ENCODE measurements around the gene UBD. TPM values are rescaled to one million over a fixed set of nuclear protein-coding genes. Genes with fewer than 3 reads are reported as not detected.

The UBD gene
- total and polyA plus RNA-seq, 4 experiments from 2014 or later = not detected

DNA sequence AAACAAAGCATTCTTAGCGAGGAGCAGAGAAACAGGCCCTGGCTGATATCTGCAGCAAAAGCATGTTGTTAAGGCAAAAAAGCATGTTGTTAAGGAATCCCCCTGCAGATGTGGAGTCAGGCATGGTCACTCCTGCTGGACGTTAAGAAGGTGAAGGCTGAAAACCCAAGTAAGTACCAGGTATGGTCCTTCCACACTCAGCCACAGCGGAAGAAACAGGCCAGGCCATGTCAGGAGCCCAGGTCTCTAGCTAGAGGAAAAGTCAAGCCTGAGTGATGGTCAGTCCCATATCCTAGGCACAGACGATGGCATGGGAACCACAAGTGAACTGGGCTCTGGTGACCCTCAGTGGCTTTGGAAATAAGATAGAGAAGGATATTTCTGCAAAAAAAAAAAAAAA lies 39.3 kb downstream of the UBD start:
- DNase-seq = no peak
- H3K4me3 Mint-ChIP-seq = no peak overlapping the region
- CTCF ChIA-PET (ENCODE audit: partially characterized antibody) = no interaction called here
- H3K4me1 Mint-ChIP-seq = peaks cover 7 to 13% (median 11%) of the 10 kb centered on the region in 4 donors
- no peaks in the 10 kb centered on the region for H3K9me3 ChIP-seq (ENCODE audit: control insufficient read depth in 1 of 2, low read length in 2 of 2)
- no peaks in the 10 kb centered on the region for H3K36me3 Mint-ChIP-seq
- no peak overlapping the region for H3K27ac Mint-ChIP-seq
- no peak overlapping the region for H3K27ac ChIP-seq (ENCODE audit: low read depth, low read length)
- peaks cover 6% of the 10 kb centered on the region for H3K27me3 ChIP-seq (ENCODE audit: insufficient read depth, low read length)
- H3K36me3 ChIP-seq (ENCODE audit: insufficient read depth, low read length) = no peaks in the 10 kb centered on the region
- peaks cover 9% of the 10 kb centered on the region for H3K4me1 ChIP-seq (ENCODE audit: insufficient read depth, low read length)
- H3K9me3 Mint-ChIP-seq = no peaks in the 10 kb centered on the region
- intact Hi-C loops (cut with micrococcal nuclease) = no loop called here
- POLR2A ChIA-PET (ENCODE audit: partially characterized antibody) = no interaction called here
- H3K27me3 Mint-ChIP-seq = peaks cover 2 to 11% of the 10 kb centered on the region in 2 donors
- no peak overlapping the region for H3K4me3 ChIP-seq (ENCODE audit: low read length in 2 of 2)

DNA sequence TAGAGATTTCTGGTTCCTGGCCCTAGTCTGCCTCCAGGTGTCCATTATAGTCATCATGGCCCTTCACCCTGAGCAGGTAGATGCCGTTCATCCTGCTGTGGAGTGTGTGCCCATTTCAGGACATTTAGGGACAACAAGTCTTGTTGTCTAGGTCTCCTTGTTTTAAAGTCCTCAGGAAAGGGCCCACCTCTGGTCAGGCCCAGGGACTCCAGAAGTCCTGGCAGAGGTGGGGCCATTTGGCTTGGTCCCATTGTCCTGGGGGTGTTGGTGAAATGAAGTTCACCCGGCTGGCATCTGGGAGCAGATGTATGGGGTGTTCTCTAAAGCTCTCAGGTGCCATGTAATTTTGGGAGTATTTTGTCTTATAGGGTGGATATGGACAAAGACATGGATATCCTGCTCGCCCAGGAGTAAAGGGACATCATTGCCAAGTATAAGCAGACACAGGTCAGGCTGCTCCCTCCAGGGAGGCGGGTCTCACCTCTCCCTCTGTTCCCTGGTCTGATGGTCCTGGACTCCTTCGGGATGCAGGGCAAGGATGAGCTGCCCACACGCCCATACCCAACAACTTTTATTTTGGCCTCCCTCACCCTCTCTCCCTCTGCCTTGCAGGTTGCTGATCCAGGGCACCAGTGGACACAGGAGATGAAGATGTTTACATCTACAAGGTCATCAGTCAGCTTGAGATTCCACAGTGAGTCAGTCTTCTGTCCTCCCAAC lies 40.1 kb downstream of the UBD start:
- Mint-ChIP-seq H3K9me3 (no peaks in the 10 kb centered on the region), H3K36me3 (no peaks in the 10 kb centered on the region), H3K27ac (no peak overlapping the region), H3K27me3 (peaks cover 0 to 11% of the 10 kb centered on the region in 2 donors), H3K4me1 (peaks cover 12 to 17% (median 14%) of the 10 kb centered on the region in 4 donors), H3K4me3 (no peak overlapping the region)
- Histone ChIP-seq H3K27me3 (ENCODE audit: insufficient read depth, low read length) (no peaks in the 10 kb centered on the region), H3K36me3 (ENCODE audit: insufficient read depth, low read length) (no peaks in the 10 kb centered on the region), H3K4me1 (ENCODE audit: insufficient read depth, low read length) (peaks cover 9% of the 10 kb centered on the region), H3K4me3 (ENCODE audit: low read length in 2 of 2) (no peak overlapping the region), H3K27ac (ENCODE audit: low read depth, low read length) (no peak overlapping the region), H3K9me3 (ENCODE audit: control insufficient read depth in 1 of 2, low read length in 2 of 2) (no peaks in the 10 kb centered on the region)
- ChIA-PET POLR2A (ENCODE audit: partially characterized antibody) (no interaction called here), CTCF (ENCODE audit: partially characterized antibody) (no interaction called here)
- intact Hi-C loops (cut with micrococcal nuclease) = no loop called here
- DNase-seq = no peak

DNA sequence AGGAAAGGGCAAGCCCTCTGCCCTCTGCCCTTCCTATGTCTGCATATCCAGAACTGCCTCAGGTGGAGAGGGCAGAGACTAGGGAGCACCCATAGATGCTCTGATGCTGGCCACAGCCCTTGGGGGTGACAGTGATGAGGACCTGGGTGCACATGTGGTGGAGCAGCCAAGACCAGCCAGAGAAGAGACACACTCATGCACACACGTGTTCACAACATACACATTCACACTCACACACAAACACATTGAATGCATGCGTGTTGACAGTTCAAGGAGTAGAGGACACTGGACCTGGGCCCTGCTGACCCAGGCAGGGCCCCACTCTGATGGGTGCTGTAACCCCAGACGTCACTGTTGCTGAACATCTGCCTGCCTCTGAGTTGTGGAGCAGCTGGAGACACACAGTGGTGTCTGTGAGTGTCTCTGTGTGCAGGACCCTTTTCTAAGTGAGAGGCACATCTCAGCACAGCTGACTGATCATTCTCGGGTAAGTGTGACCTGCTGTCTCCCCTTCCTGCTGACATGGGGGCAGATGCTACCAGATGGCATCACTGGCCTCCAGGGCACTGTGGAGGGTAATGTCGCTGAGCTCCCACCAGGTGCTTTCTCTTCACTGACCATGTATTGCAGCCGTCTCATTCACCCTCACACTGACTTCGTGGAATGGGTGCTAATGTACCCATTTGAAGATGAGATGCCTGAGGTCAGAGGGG lies 41.6 kb downstream of the UBD start:
- Mint-ChIP-seq H3K36me3 (no peaks in the 10 kb centered on the region), H3K4me1 (peaks cover 12 to 17% (median 13%) of the 10 kb centered on the region in 4 donors), H3K9me3 (no peaks in the 10 kb centered on the region), H3K27ac (no peak overlapping the region), H3K27me3 (peaks cover 0 to 7% of the 10 kb centered on the region in 2 donors), H3K4me3 (no peak overlapping the region)
- no peak overlapping the region for H3K4me3 ChIP-seq (ENCODE audit: low read length in 2 of 2)
- peaks cover 9% of the 10 kb centered on the region for H3K4me1 ChIP-seq (ENCODE audit: insufficient read depth, low read length)
- DNase-seq = no peak
- H3K27ac ChIP-seq (ENCODE audit: low read depth, low read length) = no peak overlapping the region
- H3K36me3 ChIP-seq (ENCODE audit: insufficient read depth, low read length) = no peaks in the 10 kb centered on the region
- no peaks in the 10 kb centered on the region for H3K9me3 ChIP-seq (ENCODE audit: control insufficient read depth in 1 of 2, low read length in 2 of 2)
- POLR2A ChIA-PET (ENCODE audit: partially characterized antibody) = no interaction called here
- CTCF ChIA-PET (ENCODE audit: partially characterized antibody) = no interaction called here
- H3K27me3 ChIP-seq (ENCODE audit: insufficient read depth, low read length) = no peaks in the 10 kb centered on the region
- intact Hi-C loops (cut with micrococcal nuclease) = no loop called here

DNA sequence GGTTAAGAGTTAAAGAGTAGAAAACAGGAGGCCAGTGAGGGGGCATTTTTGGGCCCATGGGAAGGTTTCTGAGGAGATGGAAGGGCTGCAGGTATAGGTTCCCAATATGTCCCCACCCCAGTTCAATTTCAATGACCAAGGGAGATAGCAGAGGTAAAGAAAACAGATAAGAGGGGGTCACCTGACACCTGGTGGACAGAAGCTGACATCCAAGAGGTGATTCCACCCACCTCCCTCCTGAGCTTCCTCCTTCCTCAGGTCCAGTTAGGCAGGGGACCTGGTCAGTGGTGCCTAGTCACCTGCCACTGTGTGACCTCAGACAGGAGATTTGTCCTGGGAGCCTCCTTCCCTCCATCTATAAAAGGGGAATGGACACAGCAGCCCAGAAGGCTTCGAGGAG lies 42.3 kb downstream of the UBD start:
- intact Hi-C loops (cut with micrococcal nuclease) = no loop called here
- Mint-ChIP-seq H3K4me3 (no peak overlapping the region), H3K36me3 (no peaks in the 10 kb centered on the region), H3K4me1 (peaks cover 12 to 17% (median 13%) of the 10 kb centered on the region in 4 donors), H3K9me3 (no peaks in the 10 kb centered on the region), H3K27ac (no peak overlapping the region), H3K27me3 (peaks cover 0 to 7% of the 10 kb centered on the region in 2 donors)
- H3K27ac ChIP-seq (ENCODE audit: low read depth, low read length) = no peak overlapping the region
- H3K36me3 ChIP-seq (ENCODE audit: insufficient read depth, low read length) = no peaks in the 10 kb centered on the region
- H3K4me1 ChIP-seq (ENCODE audit: insufficient read depth, low read length) = peaks cover 9% of the 10 kb centered on the region
- CTCF ChIA-PET (ENCODE audit: partially characterized antibody) = no interaction called here
- H3K27me3 ChIP-seq (ENCODE audit: insufficient read depth, low read length) = no peaks in the 10 kb centered on the region
- no peaks in the 10 kb centered on the region for H3K9me3 ChIP-seq (ENCODE audit: control insufficient read depth in 1 of 2, low read length in 2 of 2)
- DNase-seq = no peak
- POLR2A ChIA-PET (ENCODE audit: partially characterized antibody) = no interaction called here
- H3K4me3 ChIP-seq (ENCODE audit: low read length in 2 of 2) = no peak overlapping the region

DNA sequence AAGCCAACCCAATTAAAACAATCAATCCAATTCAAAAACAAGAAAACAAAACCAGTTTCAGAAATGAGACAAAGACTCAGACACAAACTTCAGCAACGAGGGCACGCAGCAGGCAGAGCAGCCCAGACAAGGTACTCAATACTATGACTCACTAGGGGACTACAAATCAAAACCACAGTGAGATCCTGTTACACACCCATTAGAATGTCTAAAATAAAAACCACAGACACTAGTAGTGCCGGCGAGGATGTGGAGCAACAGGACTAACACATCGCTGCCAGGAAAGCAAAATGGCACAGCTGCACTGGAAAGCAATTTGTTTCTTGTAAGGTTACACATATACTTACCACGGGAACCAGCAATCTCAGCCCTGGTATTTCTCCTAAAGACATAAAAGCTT lies 43.4 kb downstream of the UBD start:
- CTCF ChIA-PET (ENCODE audit: partially characterized antibody) = no interaction called here
- intact Hi-C loops (cut with micrococcal nuclease) = no loop called here
- H3K27me3 ChIP-seq (ENCODE audit: insufficient read depth, low read length) = no peaks in the 10 kb centered on the region
- H3K27ac ChIP-seq (ENCODE audit: low read depth, low read length) = no peak overlapping the region
- no peak overlapping the region for H3K4me3 ChIP-seq (ENCODE audit: low read length in 2 of 2)
- DNase-seq = peak; percentile 15 to 56 (median 26)
- H3K4me3 Mint-ChIP-seq = peak overlapping the region in 3 of 8 donors; percentile 2 to 43 (median 41)
- H3K36me3 ChIP-seq (ENCODE audit: insufficient read depth, low read length) = no peaks in the 10 kb centered on the region
- peaks cover 12 to 17% (median 13%) of the 10 kb centered on the region in 4 donors for H3K4me1 Mint-ChIP-seq
- POLR2A ChIA-PET (ENCODE audit: partially characterized antibody) = no interaction called here
- peaks cover 9% of the 10 kb centered on the region for H3K4me1 ChIP-seq (ENCODE audit: insufficient read depth, low read length)
- H3K27ac Mint-ChIP-seq = peak overlapping the region in 2 of 7 donors; percentile 15 to 43
- H3K9me3 Mint-ChIP-seq = no peaks in the 10 kb centered on the region
- peaks cover 0 to 7% of the 10 kb centered on the region in 2 donors for H3K27me3 Mint-ChIP-seq
- H3K36me3 Mint-ChIP-seq = no peaks in the 10 kb centered on the region
- H3K9me3 ChIP-seq (ENCODE audit: control insufficient read depth in 1 of 2, low read length in 2 of 2) = no peaks in the 10 kb centered on the region

DNA sequence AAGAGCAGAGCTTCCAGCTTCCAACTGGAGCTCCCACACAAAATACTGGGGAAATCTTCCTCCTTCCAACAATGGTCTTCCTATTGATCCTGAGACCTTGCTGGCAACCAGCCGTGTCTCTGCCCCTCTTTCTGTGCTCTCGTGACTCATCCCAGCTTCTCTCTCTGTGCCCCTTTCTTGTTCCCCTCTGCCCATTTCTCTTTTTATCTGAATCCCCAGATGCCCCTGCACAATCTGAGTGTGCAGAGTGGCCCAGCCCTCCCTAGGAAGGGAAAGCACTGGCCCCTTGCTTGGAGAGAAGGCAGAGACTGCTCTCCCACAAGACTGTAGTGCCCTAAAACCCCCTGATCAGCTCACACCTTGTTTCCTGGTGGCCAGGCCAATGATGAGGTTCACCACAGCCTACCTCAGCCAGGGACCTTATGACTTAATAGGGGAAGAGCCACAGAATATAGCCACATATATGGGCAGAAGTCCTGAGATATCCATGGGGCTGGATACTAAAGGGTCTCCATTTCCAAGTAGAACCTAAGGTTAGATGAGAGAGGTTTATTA lies 48.7 kb downstream of the UBD start:
- H3K36me3 ChIP-seq (ENCODE audit: insufficient read depth, low read length) = no peaks in the 10 kb centered on the region
- no peak overlapping the region for H3K27ac ChIP-seq (ENCODE audit: low read depth, low read length)
- no peak overlapping the region for H3K4me3 Mint-ChIP-seq
- intact Hi-C loops (cut with micrococcal nuclease) = no loop called here
- no peaks in the 10 kb centered on the region for H3K36me3 Mint-ChIP-seq
- H3K27me3 ChIP-seq (ENCODE audit: insufficient read depth, low read length) = no peaks in the 10 kb centered on the region
- H3K9me3 Mint-ChIP-seq = no peaks in the 10 kb centered on the region
- peaks cover 3 to 8% (median 5%) of the 10 kb centered on the region in 4 donors for H3K4me1 Mint-ChIP-seq
- ChIA-PET POLR2A (ENCODE audit: partially characterized antibody) (no interaction called here), CTCF (ENCODE audit: partially characterized antibody) (no interaction called here)
- peaks cover 1% of the 10 kb centered on the region for H3K4me1 ChIP-seq (ENCODE audit: insufficient read depth, low read length)
- H3K27ac Mint-ChIP-seq = peak overlapping the region in 1 of 7 donors; percentile 49
- no peaks in the 10 kb centered on the region for H3K9me3 ChIP-seq (ENCODE audit: control insufficient read depth in 1 of 2, low read length in 2 of 2)
- no peak overlapping the region for H3K4me3 ChIP-seq (ENCODE audit: low read length in 2 of 2)
- no peak for DNase-seq
- peaks cover 5 to 9% of the 10 kb centered on the region in 2 donors for H3K27me3 Mint-ChIP-seq

DNA sequence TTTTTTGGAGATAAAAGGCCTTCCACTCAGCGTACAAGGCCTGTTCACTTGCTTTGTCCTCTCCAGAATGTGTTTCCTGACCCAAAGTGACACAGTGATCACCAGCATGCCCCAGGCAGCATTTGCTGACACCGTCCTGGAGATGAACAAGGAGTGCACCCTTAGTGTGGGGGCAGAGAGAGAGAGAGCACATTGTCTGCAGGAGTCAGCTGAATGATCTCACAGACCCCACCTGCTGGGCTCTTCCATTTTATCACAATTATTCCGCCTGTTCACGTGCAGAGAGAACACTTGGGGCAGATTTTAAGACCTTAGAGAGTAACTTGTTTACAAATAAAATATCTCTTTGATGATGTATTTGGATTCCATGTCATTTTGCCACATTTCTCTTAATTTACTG lies 49.3 kb downstream of the UBD start:
- ChIA-PET CTCF (ENCODE audit: partially characterized antibody) (no interaction called here), POLR2A (ENCODE audit: partially characterized antibody) (no interaction called here)
- no peaks in the 10 kb centered on the region for H3K36me3 ChIP-seq (ENCODE audit: insufficient read depth, low read length)
- H3K9me3 Mint-ChIP-seq = no peaks in the 10 kb centered on the region
- H3K4me3 Mint-ChIP-seq = no peak overlapping the region
- H3K4me1 ChIP-seq (ENCODE audit: insufficient read depth, low read length) = no peaks in the 10 kb centered on the region
- no peak overlapping the region for H3K27ac ChIP-seq (ENCODE audit: low read depth, low read length)
- peaks cover 2 to 7% (median 3%) of the 10 kb centered on the region in 4 donors for H3K4me1 Mint-ChIP-seq
- no peaks in the 10 kb centered on the region for H3K27me3 ChIP-seq (ENCODE audit: insufficient read depth, low read length)
- no peaks in the 10 kb centered on the region for H3K36me3 Mint-ChIP-seq
- DNase-seq = no peak
- H3K4me3 ChIP-seq (ENCODE audit: low read length in 2 of 2) = no peak overlapping the region
- peaks cover 6 to 12% of the 10 kb centered on the region in 2 donors for H3K27me3 Mint-ChIP-seq
- no peak overlapping the region for H3K27ac Mint-ChIP-seq
- intact Hi-C loops (cut with micrococcal nuclease) = no loop called here
- H3K9me3 ChIP-seq (ENCODE audit: control insufficient read depth in 1 of 2, low read length in 2 of 2) = no peaks in the 10 kb centered on the region
